GM19035 (cell line): Measurements from ENCODE around the gene MET.

Source experiments
- ATAC-seq: cut with Tn5 transposase; IDR thresholded peaks from one replicate; pipeline ENCODE4 v1.9.1; 2021; ENCODE audit not compliant: unreplicated experiment

MET gene

GRCh38 chr7:116663744-116664143 is 8.3 kb upstream of the MET start:
- no peak for ATAC-seq

- ATAC-seq, result no peak
Observed at GRCh38 chr7:116665332-116665996, 6.5 kb upstream of the MET start.

- no peak for ATAC-seq
Observed at GRCh38 chr7:116669769-116670168, 2.2 kb upstream of the MET start.

- ATAC-seq, result no peak
Observed at GRCh38 chr7:116670409-116671015, 1.5 kb upstream of the MET start.

- ATAC-seq, result no peak
Observed at GRCh38 chr7:116671111-116671510, 885 bp upstream of the MET start.

- ATAC-seq, result no peak
Observed at GRCh38 chr7:116672596-116673456, 830 bp downstream of the MET start.

- no peak for ATAC-seq
Observed at GRCh38 chr7:116673457-116673865, 1.5 kb downstream of the MET start.

GRCh38 chr7:116674508-116675173 is 2.6 kb downstream of the MET start:
- ATAC-seq, result no peak

GRCh38 chr7:116675812-116676355 is 3.9 kb downstream of the MET start:
- no peak for ATAC-seq

GRCh38 chr7:116678780-116679179 is 6.8 kb downstream of the MET start:
- ATAC-seq, result no peak

- ATAC-seq, result peak; percentile 61
Observed at GRCh38 chr7:116679500-116679899, 7.5 kb downstream of the MET start.

GRCh38 chr7:116683786-116684185 is 11.8 kb downstream of the MET start:
- peak; percentile 100 for ATAC-seq

- no peak for ATAC-seq
Observed at GRCh38 chr7:116686033-116686432, 14.0 kb downstream of the MET start.

- no peak for ATAC-seq
Observed at GRCh38 chr7:116686812-116687419, 14.9 kb downstream of the MET start.

GRCh38 chr7:116687801-116688201 is 15.8 kb downstream of the MET start:
- no peak for ATAC-seq

- ATAC-seq, result no peak
Observed at GRCh38 chr7:116689790-116690259, 17.8 kb downstream of the MET start.

- no peak for ATAC-seq
Observed at GRCh38 chr7:116691664-116692063, 19.7 kb downstream of the MET start.

GRCh38 chr7:116692401-116693308 is 20.7 kb downstream of the MET start:
- peak; percentile 58 for ATAC-seq

- no peak for ATAC-seq
Observed at GRCh38 chr7:116696707-116697106, 24.7 kb downstream of the MET start.

- ATAC-seq, result no peak
Observed at GRCh38 chr7:116697152-116697551, 25.2 kb downstream of the MET start.
